ENCODE results near the gene PLEKHG5. TPM values are rescaled to one million over a fixed set of nuclear protein-coding genes. Genes with fewer than 3 reads are reported as not detected.

PLEKHG5 gene
- total and polyA plus RNA-seq, 5 donors from 2014 or later: 0.65 to 5.0 (median 0.86) TPM; not detected in 1

DNA sequence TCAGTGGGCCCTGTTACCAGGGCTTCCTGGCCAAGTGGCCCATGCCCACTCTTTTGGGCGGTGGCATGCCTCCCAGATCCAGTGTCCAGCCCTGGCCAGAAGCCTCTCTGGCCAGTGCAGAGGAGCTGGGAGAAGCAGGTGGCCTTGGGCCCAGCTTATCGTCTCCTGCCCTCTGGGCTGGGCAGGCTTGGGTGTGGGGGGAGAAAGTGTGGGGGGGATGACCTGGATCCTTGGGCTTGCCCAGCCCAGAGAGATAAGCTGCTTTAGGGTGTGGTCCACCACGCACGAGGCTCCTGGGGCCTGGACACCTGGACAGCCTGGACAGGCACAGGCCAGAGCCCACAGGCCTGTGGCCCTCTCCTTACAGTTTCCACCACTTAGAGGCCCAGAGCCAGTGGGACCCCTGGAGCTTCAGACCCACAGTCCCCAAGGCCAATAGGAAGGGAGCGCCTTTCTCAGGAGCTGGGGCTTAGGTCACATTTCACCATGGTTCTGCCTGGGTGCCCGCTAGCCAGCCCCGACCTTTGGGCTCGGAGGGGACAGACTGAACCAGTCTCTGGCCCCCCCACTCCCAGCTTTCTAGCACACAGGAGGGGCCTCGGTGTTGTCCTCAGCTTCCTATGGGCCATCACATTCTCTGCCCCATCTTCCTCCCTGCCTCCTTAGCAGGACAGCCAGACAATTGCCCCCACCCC is 65.0 kb downstream of the PLEKHG5 start:
- Histone ChIP-seq H3K9me3 (ENCODE audit: control insufficient read depth in 2 of 2, low read length in 2 of 2) (no peaks in the 10 kb centered on the region), H3K36me3 (ENCODE audit: control insufficient read depth, insufficient read depth, low read length) (no peaks in the 10 kb centered on the region), H3K4me1 (ENCODE audit: control insufficient read depth, insufficient read depth, low read length, poor library complexity, severe bottlenecking) (peaks cover 21% of the 10 kb centered on the region), H3K27me3 (ENCODE audit: control insufficient read depth, insufficient read depth, low read length) (peaks cover 7% of the 10 kb centered on the region), H3K27ac (ENCODE audit: insufficient read depth, low read length, poor library complexity, severe bottlenecking) (no peak overlapping the region), H3K4me3 (ENCODE audit: low read depth, low read length) (no peak overlapping the region)
- Mint-ChIP-seq H3K9me3 (no peaks in the 10 kb centered on the region), H3K36me3 (no peaks in the 10 kb centered on the region), H3K27me3 (peaks cover 56% of the 10 kb centered on the region), H3K27ac (no peak overlapping the region), H3K4me1 (peaks cover 0 to 11% (median 0%) of the 10 kb centered on the region in 4 donors), H3K4me3 (peak overlapping the region in 1 of 4 donors; percentile 63)
- ATAC-seq (ENCODE audit: low read depth in 2 of 2): no peak
- no peak for DNase-seq

DNA sequence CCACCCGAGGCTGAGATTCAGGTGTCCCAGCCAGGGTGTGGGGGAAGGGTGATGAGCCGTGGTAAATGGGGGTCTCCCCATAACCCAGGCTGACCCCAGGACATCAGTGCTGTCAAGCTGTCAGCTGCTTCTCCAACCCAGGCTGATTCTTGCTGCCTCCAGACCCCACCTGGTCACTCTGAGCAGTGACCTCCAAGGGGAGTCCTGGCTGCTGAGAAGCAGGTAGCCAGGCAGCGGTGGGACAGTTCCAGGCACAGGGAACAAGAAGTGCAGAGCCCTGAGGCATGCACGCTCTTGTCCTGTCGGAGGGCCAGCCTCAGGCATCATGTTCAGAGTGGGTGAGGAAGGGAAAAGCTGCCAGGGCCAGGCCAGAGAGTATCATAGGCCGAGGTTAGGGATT is 65.8 kb downstream of the PLEKHG5 start:
- H3K9me3 Mint-ChIP-seq: no peaks in the 10 kb centered on the region
- H3K4me1 Mint-ChIP-seq: peaks cover 0 to 14% (median 0%) of the 10 kb centered on the region in 4 donors
- no peaks in the 10 kb centered on the region for H3K36me3 ChIP-seq (ENCODE audit: control insufficient read depth, insufficient read depth, low read length)
- H3K4me3 Mint-ChIP-seq: peak overlapping the region in 3 of 4 donors; percentile 21 to 68 (median 63)
- H3K27me3 Mint-ChIP-seq: peaks cover 61% of the 10 kb centered on the region
- ATAC-seq (ENCODE audit: low read depth in 2 of 2) (no peak), DNase-seq (no peak)
- H3K27me3 ChIP-seq (ENCODE audit: control insufficient read depth, insufficient read depth, low read length): peaks cover 12% of the 10 kb centered on the region
- peaks cover 24% of the 10 kb centered on the region for H3K4me1 ChIP-seq (ENCODE audit: control insufficient read depth, insufficient read depth, low read length, poor library complexity, severe bottlenecking)
- no peaks in the 10 kb centered on the region for H3K36me3 Mint-ChIP-seq
- H3K4me3 ChIP-seq (ENCODE audit: low read depth, low read length): no peak overlapping the region
- H3K27ac Mint-ChIP-seq: no peak overlapping the region
- H3K27ac ChIP-seq (ENCODE audit: insufficient read depth, low read length, poor library complexity, severe bottlenecking): no peak overlapping the region
- H3K9me3 ChIP-seq (ENCODE audit: control insufficient read depth in 2 of 2, low read length in 2 of 2): no peaks in the 10 kb centered on the region

- peaks cover 12% of the 10 kb centered on the region for H3K27me3 ChIP-seq (ENCODE audit: control insufficient read depth, insufficient read depth, low read length)
- Mint-ChIP-seq H3K27ac (no peak within 1 kb of the TSS), H3K36me3 (no peaks in the 10 kb centered on the region), H3K27me3 (peaks cover 54% of the 10 kb centered on the region), H3K4me3 (peak within 1 kb of the TSS; percentile 51 to 74 (median 70)), H3K9me3 (no peaks in the 10 kb centered on the region), H3K4me1 (peaks cover 0 to 15% (median 0%) of the 10 kb centered on the region in 4 donors)
- H3K9me3 ChIP-seq (ENCODE audit: control insufficient read depth in 2 of 2, low read length in 2 of 2): no peaks in the 10 kb centered on the region
- no peaks in the 10 kb centered on the region for H3K36me3 ChIP-seq (ENCODE audit: control insufficient read depth, insufficient read depth, low read length)
- ATAC-seq (ENCODE audit: low read depth in 2 of 2): no peak
- DNase-seq: no peak
- peaks cover 32% of the 10 kb centered on the region for H3K4me1 ChIP-seq (ENCODE audit: control insufficient read depth, insufficient read depth, low read length, poor library complexity, severe bottlenecking)
- no peak within 1 kb of the TSS for H3K27ac ChIP-seq (ENCODE audit: insufficient read depth, low read length, poor library complexity, severe bottlenecking)
- H3K4me3 ChIP-seq (ENCODE audit: low read depth, low read length): no peak within 1 kb of the TSS
These were observed 66.6 kb downstream of the PLEKHG5 start, which contains the start of gene ESPN for GRCh38 chr1:6424619-6425593. TSS of gene ESPN (plus strand) at chr1:6424776. CDS start at chr1:6424956, 180 bp downstream.

GRCh38 chr1:6424000-6424565 is 67.4 kb downstream of the PLEKHG5 start:
- H3K27me3 ChIP-seq (ENCODE audit: control insufficient read depth, insufficient read depth, low read length): peaks cover 12% of the 10 kb centered on the region
- Mint-ChIP-seq H3K27me3 (peaks cover 53% of the 10 kb centered on the region), H3K36me3 (no peaks in the 10 kb centered on the region), H3K9me3 (no peaks in the 10 kb centered on the region), H3K4me3 (peak overlapping the region; percentile 51 to 74 (median 70)), H3K4me1 (peaks cover 0 to 17% (median 0%) of the 10 kb centered on the region in 4 donors), H3K27ac (no peak overlapping the region)
- ATAC-seq (ENCODE audit: low read depth in 2 of 2): no peak
- no peak overlapping the region for H3K4me3 ChIP-seq (ENCODE audit: low read depth, low read length)
- no peak for DNase-seq
- H3K4me1 ChIP-seq (ENCODE audit: control insufficient read depth, insufficient read depth, low read length, poor library complexity, severe bottlenecking): peaks cover 40% of the 10 kb centered on the region
- H3K27ac ChIP-seq (ENCODE audit: insufficient read depth, low read length, poor library complexity, severe bottlenecking): no peak overlapping the region
- H3K36me3 ChIP-seq (ENCODE audit: control insufficient read depth, insufficient read depth, low read length): no peaks in the 10 kb centered on the region
- H3K9me3 ChIP-seq (ENCODE audit: control insufficient read depth in 2 of 2, low read length in 2 of 2): no peaks in the 10 kb centered on the region

GRCh38 chr1:6423321-6423999 is 68.0 kb downstream of the PLEKHG5 start:
- H3K27ac Mint-ChIP-seq: no peak overlapping the region
- H3K9me3 ChIP-seq (ENCODE audit: control insufficient read depth in 2 of 2, low read length in 2 of 2): no peaks in the 10 kb centered on the region
- H3K27me3 ChIP-seq (ENCODE audit: control insufficient read depth, insufficient read depth, low read length): peaks cover 12% of the 10 kb centered on the region
- no peaks in the 10 kb centered on the region for H3K9me3 Mint-ChIP-seq
- H3K4me1 ChIP-seq (ENCODE audit: control insufficient read depth, insufficient read depth, low read length, poor library complexity, severe bottlenecking): peaks cover 43% of the 10 kb centered on the region
- H3K4me3 Mint-ChIP-seq: peak overlapping the region; percentile 51 to 74 (median 70)
- peak; percentile 54 to 70 (median 69) for DNase-seq
- H3K27me3 Mint-ChIP-seq: peaks cover 53% of the 10 kb centered on the region
- no peak overlapping the region for H3K27ac ChIP-seq (ENCODE audit: insufficient read depth, low read length, poor library complexity, severe bottlenecking)
- H3K4me3 ChIP-seq (ENCODE audit: low read depth, low read length): no peak overlapping the region
- H3K4me1 Mint-ChIP-seq: peaks cover 0 to 18% (median 0%) of the 10 kb centered on the region in 4 donors
- no peaks in the 10 kb centered on the region for H3K36me3 ChIP-seq (ENCODE audit: control insufficient read depth, insufficient read depth, low read length)
- ATAC-seq (ENCODE audit: low read depth in 2 of 2): peak; percentile 66 to 79
- no peaks in the 10 kb centered on the region for H3K36me3 Mint-ChIP-seq

DNA sequence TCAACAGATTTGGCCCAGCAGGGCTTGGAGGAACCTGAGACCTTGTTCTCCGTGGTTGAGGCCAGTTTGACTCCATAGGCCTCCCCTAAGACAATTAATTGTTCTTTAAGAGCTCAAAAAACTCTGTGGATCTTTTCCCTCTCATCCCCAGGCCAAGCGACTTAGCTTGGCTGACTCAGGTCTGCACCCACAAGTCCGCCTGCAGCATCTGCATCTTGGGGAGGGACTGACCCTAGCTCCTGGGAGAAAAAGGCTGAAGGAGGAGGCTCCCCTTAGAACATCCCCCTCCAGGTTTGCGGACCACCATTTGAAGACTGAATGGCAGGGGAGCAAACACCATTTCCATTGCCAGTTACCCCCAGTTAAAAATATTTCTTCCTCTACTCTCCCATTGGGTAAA is 70.2 kb downstream of the PLEKHG5 start:
- H3K27me3 Mint-ChIP-seq: peaks cover 60% of the 10 kb centered on the region
- H3K27ac ChIP-seq (ENCODE audit: insufficient read depth, low read length, poor library complexity, severe bottlenecking): no peak overlapping the region
- H3K4me1 ChIP-seq (ENCODE audit: control insufficient read depth, insufficient read depth, low read length, poor library complexity, severe bottlenecking): peaks cover 43% of the 10 kb centered on the region
- DNase-seq (no peak), ATAC-seq (ENCODE audit: low read depth in 2 of 2) (no peak)
- H3K27me3 ChIP-seq (ENCODE audit: control insufficient read depth, insufficient read depth, low read length): peaks cover 27% of the 10 kb centered on the region
- H3K36me3 ChIP-seq (ENCODE audit: control insufficient read depth, insufficient read depth, low read length): no peaks in the 10 kb centered on the region
- no peaks in the 10 kb centered on the region for H3K36me3 Mint-ChIP-seq
- H3K4me1 Mint-ChIP-seq: peaks cover 0 to 18% (median 0%) of the 10 kb centered on the region in 4 donors
- H3K27ac Mint-ChIP-seq: no peak overlapping the region
- peak overlapping the region in 2 of 4 donors; percentile 17 to 65 for H3K4me3 Mint-ChIP-seq
- no peaks in the 10 kb centered on the region for H3K9me3 Mint-ChIP-seq
- H3K4me3 ChIP-seq (ENCODE audit: low read depth, low read length): no peak overlapping the region
- no peaks in the 10 kb centered on the region for H3K9me3 ChIP-seq (ENCODE audit: control insufficient read depth in 2 of 2, low read length in 2 of 2)

- Mint-ChIP-seq H3K4me1 (peaks cover 0 to 14% (median 0%) of the 10 kb centered on the region in 4 donors), H3K27ac (no peak overlapping the region), H3K36me3 (no peaks in the 10 kb centered on the region), H3K4me3 (peak overlapping the region in 3 of 4 donors; percentile 17 to 65 (median 24)), H3K9me3 (no peaks in the 10 kb centered on the region), H3K27me3 (peaks cover 67% of the 10 kb centered on the region)
- H3K27ac ChIP-seq (ENCODE audit: insufficient read depth, low read length, poor library complexity, severe bottlenecking): no peak overlapping the region
- peaks cover 42% of the 10 kb centered on the region for H3K4me1 ChIP-seq (ENCODE audit: control insufficient read depth, insufficient read depth, low read length, poor library complexity, severe bottlenecking)
- ATAC-seq (ENCODE audit: low read depth in 2 of 2) (no peak), DNase-seq (no peak)
- H3K9me3 ChIP-seq (ENCODE audit: control insufficient read depth in 2 of 2, low read length in 2 of 2): no peaks in the 10 kb centered on the region
- peaks cover 29% of the 10 kb centered on the region for H3K27me3 ChIP-seq (ENCODE audit: control insufficient read depth, insufficient read depth, low read length)
- H3K4me3 ChIP-seq (ENCODE audit: low read depth, low read length): no peak overlapping the region
- H3K36me3 ChIP-seq (ENCODE audit: control insufficient read depth, insufficient read depth, low read length): no peaks in the 10 kb centered on the region
These were observed 70.9 kb downstream of the PLEKHG5 start for GRCh38 chr1:6420454-6421042.

Measured in CD4-positive, CD25-positive, alpha-beta regulatory T cell (primary cell).